GM21360 (cell line): ENCODE results near the gene TFAP2A.

Experiments
- ATAC-seq: cut with Tn5 transposase; IDR thresholded peaks from one replicate; pipeline ENCODE4 v1.9.1; 2021; ENCODE audit warnings: mild to moderate bottlenecking, moderate library complexity; ENCODE audit not compliant: unreplicated experiment

The TFAP2A gene

DNA sequence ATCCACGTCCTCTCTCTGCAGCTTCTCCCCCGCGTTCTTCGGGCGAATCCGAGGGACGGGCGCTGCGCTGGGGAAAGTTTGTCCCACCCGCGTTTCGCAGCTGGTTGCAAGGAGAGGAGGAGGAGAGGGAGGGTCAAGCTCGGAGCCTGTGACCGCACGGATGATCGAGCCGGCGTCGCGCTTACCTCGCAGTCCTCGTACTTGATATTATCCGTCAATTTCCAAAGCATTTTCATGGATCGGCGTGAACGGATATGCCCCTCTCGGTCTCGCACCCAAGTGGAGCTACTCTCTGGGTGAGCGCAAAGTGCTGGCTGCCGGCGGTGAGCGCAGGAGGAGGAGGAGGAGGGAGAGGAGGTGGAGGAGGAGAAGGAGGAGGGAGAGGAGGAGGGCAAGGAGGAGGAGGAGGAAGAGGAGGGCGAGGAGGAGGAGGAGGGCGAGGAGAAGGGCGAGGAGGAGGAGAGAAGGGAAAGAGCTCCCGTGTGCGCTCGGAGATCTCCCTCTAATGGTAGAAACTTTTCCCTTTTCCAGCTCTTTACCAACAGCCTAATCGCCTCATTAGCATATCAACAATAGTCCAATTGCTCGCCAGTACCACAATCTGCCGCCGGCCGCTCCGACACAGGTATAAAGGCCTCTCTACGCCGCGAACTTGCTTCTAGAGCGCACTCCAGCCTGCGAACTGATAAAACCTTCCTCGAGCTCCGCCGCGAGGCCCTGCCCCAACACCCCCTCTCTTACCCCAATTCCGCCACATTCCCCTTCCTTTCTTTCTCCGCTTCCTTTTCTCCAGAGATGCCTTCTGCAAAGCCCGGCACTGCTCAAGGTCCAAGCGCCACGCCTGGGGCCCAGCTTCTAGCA lies at the start of gene TFAP2A:
Gene TFAP2A (minus strand): TSS at position 319 of the 861 bp plus-strand sequence. CDS start 83 bp downstream, at position 236.
- ATAC-seq, result no peak

DNA sequence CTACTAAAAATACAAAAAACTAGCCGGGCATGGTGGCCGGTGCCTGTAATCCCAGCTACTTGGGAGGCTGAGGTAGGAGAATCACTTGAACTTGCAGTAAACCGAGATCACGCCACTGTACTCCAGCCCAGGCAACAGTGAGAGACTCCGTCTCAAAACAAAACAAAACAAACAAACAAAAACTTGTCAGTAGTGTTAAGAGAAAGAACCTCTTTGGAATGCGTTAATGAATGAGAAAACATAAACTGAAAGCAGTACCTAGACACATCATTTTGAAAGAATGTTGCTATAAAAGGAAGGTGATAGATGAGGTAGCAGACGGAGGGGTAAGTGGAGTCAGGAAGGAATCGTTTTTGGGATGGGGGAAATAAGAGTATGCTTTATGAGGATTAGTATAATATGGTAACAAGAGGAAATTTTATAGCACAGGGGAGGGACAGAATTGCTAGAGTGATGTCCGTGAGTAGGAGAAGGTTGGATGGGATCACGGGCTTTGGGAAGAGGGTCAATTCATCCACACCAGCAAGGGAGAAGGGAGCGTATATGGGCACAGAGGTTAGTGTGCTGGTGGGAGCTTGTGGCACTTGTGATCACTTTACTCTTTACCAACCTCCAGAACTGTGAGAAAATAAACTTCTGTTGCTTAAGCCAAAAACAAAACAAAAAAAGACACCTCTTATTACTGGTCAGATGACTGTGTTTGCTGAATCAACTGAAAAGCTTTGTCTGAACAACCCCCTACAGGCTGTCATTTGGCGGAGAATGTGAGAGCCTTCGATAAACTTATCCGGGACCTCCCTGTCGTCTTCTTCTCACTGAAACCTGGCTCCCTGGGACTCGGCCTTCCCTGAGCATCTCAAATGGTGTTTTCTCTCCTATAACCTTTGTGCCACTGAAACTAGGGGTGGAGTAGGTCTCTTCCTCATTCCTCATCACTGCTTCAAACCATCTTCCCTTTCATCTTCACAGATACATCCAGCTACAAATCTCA lies 48.9 kb upstream of the TFAP2A start:
- ATAC-seq, result no peak

DNA sequence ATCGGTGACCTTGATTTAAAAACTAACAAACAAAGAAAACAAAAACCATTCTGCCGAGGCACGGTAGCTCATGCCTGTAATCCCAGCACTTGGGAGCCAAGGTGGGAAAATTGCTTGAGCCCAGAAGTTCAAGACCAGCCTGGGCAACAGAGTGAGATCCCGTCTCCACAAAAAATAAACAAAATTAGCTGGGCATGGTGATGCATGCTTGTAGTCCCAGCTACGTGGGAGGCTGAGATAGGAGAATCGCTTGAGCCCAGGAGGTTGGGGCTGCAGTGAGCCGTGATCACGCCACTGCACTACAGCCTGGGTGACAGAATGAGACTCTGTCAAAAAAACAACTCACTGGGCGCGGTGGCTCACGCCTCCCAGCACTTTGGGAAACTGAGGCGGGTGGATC lies 48.2 kb upstream of the TFAP2A start:
- ATAC-seq, result no peak

DNA sequence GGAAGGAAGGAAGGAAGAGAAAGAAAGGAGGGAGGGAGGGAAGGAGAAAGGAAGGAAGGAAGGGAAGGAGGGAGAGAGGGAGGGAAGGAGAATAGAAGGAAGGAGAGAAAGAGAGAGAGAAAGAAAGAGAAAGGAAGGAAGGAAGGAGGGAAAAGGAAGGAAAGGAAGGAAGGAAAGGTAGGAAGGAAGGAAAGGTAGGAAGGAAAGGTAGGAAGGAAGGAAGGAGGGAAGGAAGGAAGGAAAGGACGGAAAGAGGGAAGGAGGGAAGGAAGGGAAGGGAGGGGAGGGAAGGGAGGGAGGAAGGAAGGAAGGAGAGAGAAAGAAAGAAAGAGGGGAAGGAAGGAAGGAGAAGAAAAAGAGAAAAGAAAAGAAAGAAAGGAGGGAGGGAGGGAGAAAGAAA lies 47.0 kb upstream of the TFAP2A start:
- no peak for ATAC-seq

DNA sequence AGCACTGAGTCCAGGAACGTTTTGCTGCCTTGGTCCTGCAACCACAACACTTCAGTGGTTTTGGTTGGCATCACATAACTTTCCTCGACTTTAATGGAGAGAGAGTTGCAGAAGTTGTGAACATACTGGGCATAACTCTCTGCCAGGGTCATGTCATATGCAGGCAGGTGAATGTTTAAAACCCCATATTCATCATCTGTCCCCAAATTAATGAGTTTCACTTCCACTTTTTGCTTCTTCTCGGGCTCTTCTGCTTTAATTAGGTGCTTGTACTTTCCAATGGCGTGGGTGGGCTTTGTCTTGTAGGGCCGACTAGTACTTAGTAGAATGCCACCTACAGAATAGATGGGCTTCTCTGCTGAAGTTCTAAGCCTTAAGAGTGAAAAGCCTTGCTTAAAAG lies 45.2 kb upstream of the TFAP2A start:
- peak; percentile 91 for ATAC-seq

DNA sequence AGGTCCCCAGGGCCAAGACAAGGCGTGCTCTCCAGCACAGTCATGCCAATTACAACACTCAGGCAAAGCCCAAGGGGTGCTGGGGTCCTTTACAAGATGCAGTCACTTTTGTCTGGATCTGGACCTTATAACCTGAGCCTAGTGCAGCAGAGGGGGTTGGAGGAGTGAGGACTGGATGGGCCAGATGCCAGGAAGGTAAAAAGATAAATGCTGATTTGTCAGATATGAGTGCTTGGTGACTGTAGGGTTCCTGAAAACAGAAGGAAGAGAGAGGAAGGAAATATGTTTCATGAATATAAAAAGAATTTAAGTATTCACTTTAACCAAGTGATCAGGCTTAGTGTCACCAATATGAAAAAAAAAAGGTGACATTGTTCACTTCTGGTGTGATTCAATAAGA lies 43.4 kb upstream of the TFAP2A start:
- ATAC-seq, result no peak

DNA sequence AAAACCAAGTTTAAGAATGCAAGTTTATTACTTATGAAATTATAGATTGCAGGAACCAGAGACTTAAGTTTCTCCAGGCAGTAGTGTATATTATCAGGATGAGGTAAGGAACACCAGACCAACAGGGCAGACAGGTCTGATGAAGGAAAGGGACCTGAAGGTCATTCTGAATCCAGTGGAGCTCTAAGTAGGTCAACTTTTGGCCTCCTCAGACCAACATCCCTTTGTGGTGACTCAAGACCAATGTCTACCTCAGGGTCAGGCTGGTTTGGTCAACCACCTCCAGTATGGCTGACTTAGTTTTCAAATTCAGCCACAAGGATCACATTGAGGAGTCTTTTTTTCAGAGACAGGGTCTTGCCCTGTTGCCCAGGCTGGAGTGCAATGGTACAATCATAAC lies 38.7 kb upstream of the TFAP2A start:
- ATAC-seq, result no peak

DNA sequence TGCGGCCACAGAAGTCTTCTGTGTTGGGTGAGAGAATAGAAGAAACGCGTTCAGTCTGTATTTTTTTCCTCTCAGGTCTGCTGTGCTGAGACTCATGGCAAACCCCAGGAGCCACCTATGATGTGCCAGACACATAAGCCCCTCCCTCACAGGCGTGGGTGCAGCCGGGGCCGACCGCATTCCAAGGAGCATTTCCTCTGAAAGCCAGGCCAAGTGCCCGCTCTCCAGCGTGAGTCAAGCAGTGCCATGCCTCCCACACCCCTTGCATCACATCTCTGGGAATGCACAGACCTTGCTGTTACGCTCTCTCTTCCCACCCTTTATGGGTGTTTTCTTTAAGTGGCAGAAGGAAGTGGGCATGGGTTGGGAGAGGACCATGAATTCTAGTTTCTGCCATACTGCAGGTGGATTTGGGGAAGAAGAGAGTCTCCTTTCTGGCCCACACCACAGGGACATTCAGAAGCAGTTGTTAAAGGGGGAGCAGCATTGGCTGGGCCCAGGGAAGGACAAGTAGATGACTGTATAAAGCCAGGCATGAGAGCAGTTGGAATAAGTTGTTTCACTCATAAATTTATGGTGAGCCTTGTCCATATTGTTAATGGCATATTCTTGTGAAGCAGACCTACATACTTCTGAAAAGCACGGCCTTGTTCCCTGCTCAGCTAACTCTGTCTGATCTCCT lies 37.1 kb upstream of the TFAP2A start:
- no peak for ATAC-seq

DNA sequence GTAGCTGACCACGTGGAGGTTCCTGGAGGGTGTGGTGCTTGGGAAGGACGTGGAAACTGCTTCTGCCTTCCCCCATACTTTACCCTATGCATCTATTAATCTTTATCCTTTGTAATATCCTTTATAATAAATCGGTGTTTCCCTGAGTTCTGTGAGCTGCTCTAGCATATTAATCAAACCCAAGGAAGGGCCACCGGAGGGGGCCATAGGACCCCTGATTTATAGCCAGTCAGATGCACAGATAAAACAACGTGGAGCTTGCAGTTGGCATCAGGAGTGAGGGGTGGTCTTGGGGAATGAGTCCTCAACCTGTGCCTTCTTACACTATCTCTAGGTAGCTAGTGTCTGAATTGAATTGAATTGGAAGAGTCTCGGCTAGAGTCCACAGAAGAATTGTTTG lies 36.5 kb upstream of the TFAP2A start:
- ATAC-seq, result no peak

DNA sequence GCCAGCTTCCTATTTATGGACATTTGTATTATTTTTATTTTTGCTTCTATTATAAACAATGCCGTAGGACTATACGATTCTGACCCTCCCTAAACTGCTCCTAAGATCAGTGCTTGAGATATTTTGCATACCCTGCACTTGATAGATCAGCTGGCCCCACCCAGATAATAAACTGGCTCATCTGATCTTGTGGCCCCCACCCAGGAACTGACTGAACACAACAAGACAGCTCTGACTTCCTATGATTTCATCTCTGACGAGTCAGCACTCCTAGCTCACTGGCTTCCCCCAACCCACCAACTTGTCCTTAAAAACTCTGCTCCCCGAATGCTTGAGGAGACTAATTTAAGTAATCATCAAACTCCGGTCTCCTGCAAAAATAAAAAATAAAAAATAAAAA lies 34.9 kb upstream of the TFAP2A start:
- no peak for ATAC-seq

DNA sequence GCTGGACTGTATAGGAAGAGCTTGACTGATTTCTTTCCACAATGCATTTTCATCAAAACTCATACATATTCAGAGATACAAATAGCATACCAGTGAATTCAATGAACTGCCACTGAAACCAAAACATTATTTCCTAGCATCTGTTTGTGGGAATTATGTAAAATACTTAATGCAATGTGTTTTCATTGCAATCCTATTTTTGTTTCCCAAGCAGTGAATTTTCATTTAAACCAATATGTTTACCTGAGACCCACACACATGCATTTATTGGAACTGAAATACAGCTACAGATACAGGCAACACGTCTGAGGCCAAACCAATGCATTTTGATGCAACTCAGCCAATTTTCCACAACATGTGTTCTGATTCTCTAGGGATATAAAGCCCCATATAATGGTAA lies 33.2 kb upstream of the TFAP2A start:
- ATAC-seq, result no peak

DNA sequence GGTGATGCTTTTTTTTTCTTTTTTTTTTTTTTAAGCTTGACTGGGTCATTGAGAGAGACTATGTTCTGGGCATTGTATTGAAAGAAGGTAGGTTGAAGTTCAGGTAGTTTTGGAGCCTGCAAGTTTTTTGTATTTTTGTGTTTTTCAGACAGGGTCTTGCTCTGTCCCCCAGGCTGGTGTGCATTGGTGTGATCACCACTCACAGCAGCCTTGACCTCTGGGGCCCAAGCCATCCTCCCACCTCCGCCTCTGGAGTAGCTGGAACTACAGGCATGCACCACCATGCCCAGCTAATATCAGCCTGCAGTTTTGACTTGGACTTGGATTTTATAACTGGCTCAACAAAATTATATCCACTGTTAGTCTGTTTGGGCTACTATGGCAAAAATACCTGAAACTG lies 31.7 kb upstream of the TFAP2A start:
- no peak for ATAC-seq

DNA sequence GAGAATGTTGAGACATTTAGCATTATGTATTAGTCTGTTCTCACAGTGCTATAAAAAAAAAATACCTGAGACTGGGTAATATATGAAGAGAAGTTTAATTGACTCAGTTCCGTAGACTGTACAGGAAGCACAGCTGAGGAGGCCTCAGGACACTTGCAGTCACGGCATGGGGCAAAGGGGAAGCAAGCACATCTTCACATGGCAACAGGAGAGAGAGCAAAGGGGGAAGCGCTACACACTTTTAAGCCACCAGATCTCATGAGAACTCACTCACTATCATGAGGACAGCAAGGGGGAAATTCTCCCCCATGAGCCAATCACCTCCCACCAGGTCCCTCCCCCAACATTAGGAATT lies 26.8 kb upstream of the TFAP2A start:
- no peak for ATAC-seq

DNA sequence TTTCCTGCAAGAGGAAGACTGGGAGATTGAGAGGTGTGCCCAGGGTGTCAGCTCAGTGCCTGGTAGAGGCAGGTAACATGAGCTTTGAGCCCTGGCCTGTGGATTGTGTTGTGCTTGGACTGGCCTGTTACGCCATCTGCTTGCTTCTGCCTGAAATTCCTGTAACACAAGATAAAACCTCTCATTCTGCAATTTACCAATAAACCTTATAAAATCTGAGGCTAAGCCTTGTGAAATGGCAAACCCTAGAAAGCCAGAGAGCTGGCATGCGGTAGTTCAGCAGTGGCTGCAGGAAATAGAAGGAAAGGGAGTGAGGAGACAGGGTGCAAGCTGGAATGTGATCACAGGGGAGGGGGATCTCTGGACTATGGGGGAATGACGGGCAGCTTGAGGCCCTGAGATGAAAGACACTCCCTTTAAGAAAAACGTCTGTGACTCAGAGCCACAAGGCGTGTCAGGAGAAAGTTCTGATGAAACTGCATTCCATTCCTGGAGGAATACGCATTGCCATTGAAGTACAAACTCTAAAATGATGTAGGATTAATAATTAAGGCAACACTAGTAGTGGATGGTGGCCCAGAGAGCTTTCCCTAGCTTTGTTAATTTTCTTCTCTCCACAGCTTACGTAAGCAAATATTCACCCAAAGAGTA lies 26.3 kb upstream of the TFAP2A start:
- no peak for ATAC-seq

DNA sequence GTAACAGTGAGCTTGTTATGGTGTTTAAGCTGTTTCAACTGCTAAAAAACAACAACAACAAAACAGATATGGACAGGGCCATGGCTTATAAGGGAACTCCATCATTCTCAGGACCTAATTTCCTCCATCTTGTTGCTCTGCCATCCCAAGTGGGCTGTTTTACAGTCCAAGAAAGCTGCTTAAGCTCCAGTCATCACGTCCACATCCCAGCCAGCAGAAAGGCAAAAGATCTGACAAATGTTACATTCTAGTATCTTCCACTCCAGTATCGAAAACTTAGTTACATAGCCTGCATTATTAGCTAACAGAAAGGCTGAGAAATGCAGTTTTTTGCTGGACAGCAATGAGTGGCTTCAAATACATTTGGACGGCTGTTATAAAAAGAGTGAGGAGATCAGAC lies 23.0 kb upstream of the TFAP2A start:
- ATAC-seq, result no peak

DNA sequence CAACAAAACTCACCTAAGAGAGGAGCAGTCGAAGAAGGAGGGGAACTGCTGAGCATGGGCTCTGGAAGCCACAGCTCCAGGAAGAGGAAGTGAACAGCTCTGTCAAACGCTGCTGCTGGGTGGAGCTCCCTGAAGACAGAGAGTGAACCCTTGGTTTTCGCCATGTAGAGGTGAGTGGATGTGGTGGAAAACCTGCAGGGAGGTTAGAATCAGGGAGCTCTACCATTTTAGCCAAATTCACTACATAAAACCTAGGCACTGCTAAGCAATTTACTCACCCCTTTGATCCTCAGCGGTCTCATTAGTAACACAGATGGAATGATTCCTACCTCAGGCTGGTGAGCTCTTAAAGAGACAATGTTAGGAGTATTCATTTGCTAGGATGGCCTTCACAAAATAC lies 19.4 kb upstream of the TFAP2A start:
- ATAC-seq, result no peak

DNA sequence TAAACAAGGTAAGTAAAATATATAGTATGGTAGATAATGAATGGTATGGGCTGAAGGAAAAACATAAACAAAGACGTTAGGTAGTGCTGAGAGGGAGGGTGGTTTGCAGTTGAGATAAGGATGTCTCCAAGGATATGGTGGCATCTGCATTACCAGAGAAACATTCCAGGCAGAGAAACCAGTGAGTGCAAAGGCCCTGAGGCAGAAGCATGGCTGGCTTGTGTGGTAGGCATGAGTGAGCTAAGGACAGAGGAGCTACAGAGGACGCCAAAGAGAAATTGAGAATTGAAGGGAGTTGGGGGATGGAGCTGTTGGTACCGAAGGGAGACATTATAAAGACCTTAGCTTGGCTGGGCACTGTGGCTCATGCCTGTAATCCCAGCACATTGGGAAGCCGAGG lies 18.4 kb upstream of the TFAP2A start:
- ATAC-seq, result no peak

DNA sequence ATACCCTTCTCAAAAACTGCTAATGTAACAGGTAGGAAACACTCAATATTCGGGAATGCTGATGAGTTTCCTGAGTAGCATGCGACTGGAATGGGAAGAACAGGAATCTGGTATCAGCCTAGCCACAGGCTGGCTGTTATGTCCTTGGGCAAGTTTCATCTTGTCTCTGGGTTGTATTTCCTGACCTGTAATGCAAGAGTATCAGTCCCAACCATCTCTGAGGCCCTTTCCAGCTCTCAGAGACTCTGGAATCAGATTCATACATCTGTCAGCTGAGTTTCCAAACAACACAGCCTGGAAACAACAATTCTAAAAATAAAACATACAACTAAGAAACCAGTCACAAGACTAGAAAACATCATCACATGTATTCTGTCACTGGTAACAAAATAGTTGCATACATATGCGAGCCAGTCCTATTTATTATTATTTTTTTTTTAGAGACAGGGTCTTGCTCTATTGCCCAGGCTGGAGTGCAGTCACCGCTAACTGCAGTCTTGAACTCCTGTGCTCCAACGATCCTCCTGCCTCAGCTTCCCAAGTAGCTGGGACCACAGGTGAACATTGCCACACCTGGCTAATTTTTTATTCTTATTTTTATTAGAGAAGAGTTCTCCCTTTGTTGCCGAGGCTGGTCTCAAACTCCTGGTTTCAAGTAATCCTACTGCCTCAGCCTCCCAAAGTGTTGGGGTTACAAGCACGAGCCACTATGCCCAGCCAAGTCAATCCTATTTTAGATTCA lies 16.7 kb upstream of the TFAP2A start:
- no peak for ATAC-seq

DNA sequence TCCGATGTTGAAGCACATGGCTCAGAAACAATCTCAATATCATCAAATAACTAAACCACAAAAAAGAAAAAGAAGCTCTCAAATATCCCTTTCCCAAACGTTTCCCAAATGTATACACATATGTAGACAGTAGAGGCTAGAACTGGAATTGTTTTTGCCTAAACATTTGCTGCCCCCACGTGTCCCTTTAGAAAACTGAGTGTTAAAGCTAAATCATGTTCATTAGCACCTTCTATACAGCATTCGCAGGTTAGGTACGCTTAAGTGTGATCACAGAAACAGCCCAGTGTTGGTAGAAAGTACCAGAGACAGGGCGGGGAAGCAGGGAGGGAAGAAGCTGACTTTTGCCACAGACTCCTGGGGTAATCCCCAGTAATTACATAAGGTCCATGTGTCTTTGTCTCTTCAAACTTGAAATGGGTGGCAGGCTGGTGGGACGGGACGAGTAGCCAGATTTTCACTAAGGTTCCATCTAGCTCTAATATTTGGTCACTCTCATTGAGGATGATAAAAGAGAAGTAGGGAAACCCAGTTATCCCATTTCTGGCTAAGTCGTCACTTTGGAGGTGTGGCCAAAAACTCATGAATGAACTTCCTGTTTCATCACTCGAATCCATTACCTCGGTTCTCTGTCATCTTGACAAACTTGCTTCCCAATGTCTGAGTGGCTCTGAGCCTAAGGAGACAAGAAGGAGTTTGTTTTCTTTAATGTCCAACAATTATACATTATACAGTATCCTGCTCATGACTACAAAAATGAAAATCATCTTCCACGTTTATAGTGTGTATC lies 15.0 kb upstream of the TFAP2A start:
- peak; percentile 45 for ATAC-seq
